ENCODE measurements around the gene FARP1. TPM values are rescaled to one million over a fixed set of nuclear protein-coding genes. Genes with fewer than 3 reads are reported as not detected.

The FARP1 gene
- total and polyA plus RNA-seq, 10 of the 15 experiments (the other 5 are each of a cell fraction or from before 2014, with no cell fraction given) = 0.17 to 6.9 (median 0.68) TPM

GRCh38 chr13:98342953-98343352 is 200.1 kb downstream of the FARP1 start:
- RAD21 ChIA-PET (ENCODE audit: unreplicated experiment) = no interaction called here
- FAIRE-seq = no peak
- SMC1A ChIA-PET (ENCODE audit: uncharacterized antibody, unreplicated experiment) = interaction anchor here (0.7 kb wide), 1 partner anchor 189 kb away, joined by 3 read pairs; no protein-coding TSS in a partner anchor
- no peak overlapping the region for H2AFZ ChIP-seq (ENCODE audit: control insufficient read depth, low read depth, low read length)
- BruUV-seq (replicated peaks) = no TSS peak
- CTCF ChIA-PET = interaction anchor here (2.5 kb wide), 1 partner anchor 11 kb away, joined by 9 read pairs; no protein-coding TSS in a partner anchor
- H3K36me3 ChIP-seq (ENCODE audit: control insufficient read depth in 2 of 2, insufficient read depth in 2 of 2, low read length in 1 of 2) = no peaks in the 10 kb centered on the region
- no peak for TF ChIP-seq ZNF24 (IDR thresholded peaks at IDR 0.05)
- TF ChIP-seq BACH1 (IDR thresholded peaks at IDR 0.05; ENCODE audit: borderline replicate concordance) = no peak
- TF ChIP-seq BMI1 (IDR thresholded peaks at IDR 0.05; ENCODE audit: borderline replicate concordance) = no peak
- H4K20me1 ChIP-seq (ENCODE audit: control insufficient read depth, insufficient read depth) = no peaks in the 10 kb centered on the region
- H3K4me3 ChIP-seq = no peak overlapping the region
- no peak for ATAC-seq
- H3K4me1 ChIP-seq (ENCODE audit: control insufficient read depth, insufficient read depth, low read length) = no peaks in the 10 kb centered on the region
- no peaks in the 10 kb centered on the region for H3K9me3 ChIP-seq (replicated peaks; ENCODE audit: control insufficient read depth, insufficient read depth, low read length)
- POLR2A ChIA-PET = interaction anchor here (0.7 kb wide), 1 partner anchor 282 kb away, joined by 3 read pairs; no protein-coding TSS in a partner anchor
- in situ Hi-C loops (cut with MboI) = no loop called here
- H3K4me2 ChIP-seq (ENCODE audit: control insufficient read depth, insufficient read depth) = no peak overlapping the region
- H3K27me3 ChIP-seq (replicated peaks in 1 of 2; ENCODE audit: control insufficient read depth in 2 of 2, insufficient read depth in 2 of 2, low read length in 1 of 2) = no peaks in the 10 kb centered on the region
- 23% methylated on average over 4 of the region's 4 CpGs for WGBS (ENCODE audit: insufficient coverage, insufficient replicate concordance, low lambda C conversion rate, missing lambda C conversion rate)
- no peak overlapping the region for H3K9ac ChIP-seq (ENCODE audit: control insufficient read depth, insufficient read depth, low read length)
- intact Hi-C loops (cut with micrococcal nuclease; ENCODE audit: unreplicated experiment) = no loop called here
- no peak for DNase-seq (ENCODE audit: low read depth, low spot score)
- H3K27ac ChIP-seq (ENCODE audit: control insufficient read depth, insufficient read depth) = no peak overlapping the region
- no peaks in the 10 kb centered on the region for H3K79me2 ChIP-seq (ENCODE audit: control insufficient read depth, insufficient read depth, low read length)

GRCh38 chr13:98343461-98343860 is 200.6 kb downstream of the FARP1 start:
- Histone ChIP-seq H3K9me3 (replicated peaks; ENCODE audit: control insufficient read depth, insufficient read depth, low read length) (no peaks in the 10 kb centered on the region), H3K4me2 (ENCODE audit: control insufficient read depth, insufficient read depth) (no peak overlapping the region), H3K79me2 (ENCODE audit: control insufficient read depth, insufficient read depth, low read length) (no peaks in the 10 kb centered on the region), H2AFZ (ENCODE audit: control insufficient read depth, low read depth, low read length) (no peak overlapping the region), H4K20me1 (ENCODE audit: control insufficient read depth, insufficient read depth) (no peaks in the 10 kb centered on the region), H3K36me3 (ENCODE audit: control insufficient read depth in 2 of 2, insufficient read depth in 2 of 2, low read length in 1 of 2) (no peaks in the 10 kb centered on the region), H3K4me3 (no peak overlapping the region), H3K9ac (ENCODE audit: control insufficient read depth, insufficient read depth, low read length) (no peak overlapping the region), H3K4me1 (ENCODE audit: control insufficient read depth, insufficient read depth, low read length) (no peaks in the 10 kb centered on the region), H3K27me3 (replicated peaks in 1 of 2; ENCODE audit: control insufficient read depth in 2 of 2, insufficient read depth in 2 of 2, low read length in 1 of 2) (no peaks in the 10 kb centered on the region), H3K27ac (ENCODE audit: control insufficient read depth, insufficient read depth) (no peak overlapping the region)
- ATAC-seq (no peak), DNase-seq (ENCODE audit: low read depth, low spot score) (no peak), FAIRE-seq (no peak)
- WGBS (ENCODE audit: insufficient coverage, insufficient replicate concordance, low lambda C conversion rate, missing lambda C conversion rate) = 26% methylated on average over 10 of the region's 10 CpGs
- ChIA-PET RAD21 (ENCODE audit: unreplicated experiment) (no interaction called here), CTCF (interaction anchor here (2.5 kb wide), 1 partner anchor 10 kb away, joined by 9 read pairs; no protein-coding TSS in a partner anchor), SMC1A (ENCODE audit: uncharacterized antibody, unreplicated experiment) (interaction anchor here (1.1 kb wide), 1 partner anchor 21 kb away, joined by 3 read pairs; no protein-coding TSS in a partner anchor), POLR2A (no interaction called here)
- intact Hi-C loops (cut with micrococcal nuclease; ENCODE audit: unreplicated experiment) (no loop called here), in situ Hi-C loops (cut with MboI) (no loop called here)
- no TSS peak for BruUV-seq (replicated peaks)
- TF ChIP-seq PAX5 (IDR thresholded peaks at IDR 0.05; ENCODE audit: borderline replicate concordance, low read depth, low read length) = no peak
- no peak for TF ChIP-seq CEBPZ (IDR thresholded peaks at IDR 0.05; ENCODE audit: low read depth, low read length)
- TF ChIP-seq STAT1 (conservative IDR thresholded peaks at IDR 0.05) = no peak
- no peak for TF ChIP-seq RB1 (IDR thresholded peaks at IDR 0.05; ENCODE audit: borderline replicate concordance)
- no peak for TF ChIP-seq ZNF24 (IDR thresholded peaks at IDR 0.05)
- no peak for TF ChIP-seq ATF3 (IDR thresholded peaks at IDR 0.05; ENCODE audit: borderline replicate concordance, extremely low read depth, low read depth, low read length)
- no peak for TF ChIP-seq RUNX3 (IDR thresholded peaks at IDR 0.05; ENCODE audit: low read length)
- TF ChIP-seq MAX (IDR thresholded peaks at IDR 0.05; ENCODE audit: low read depth, low read length) = no peak
- no peak for TF ChIP-seq SMC3 (IDR thresholded peaks at IDR 0.05; ENCODE audit: borderline replicate concordance, low read length)
- TF ChIP-seq IRF4 (IDR thresholded peaks at IDR 0.05; ENCODE audit: low read depth, low read length) = no peak
- TF ChIP-seq SMARCA5 (IDR thresholded peaks at IDR 0.05) = no peak
- TF ChIP-seq TCF12 (IDR thresholded peaks at IDR 0.05; ENCODE audit: low read depth, low read length) = no peak
- TF ChIP-seq NFIC (IDR thresholded peaks at IDR 0.05; ENCODE audit: low read depth, low read length) = no peak
- no peak for TF ChIP-seq IKZF1 (conservative IDR thresholded peaks at IDR 0.05)
